IMR-90 (cell line): ENCODE measurements around the gene IFT25. TPM values are rescaled to one million over a fixed set of nuclear protein-coding genes. Genes with fewer than 3 reads are reported as not detected.

Source experiments
- ATAC-seq: fragments of 200-7000 bp; cut with Tn5 transposase; 2 replicates; pipeline ENCODE4 v1.9.1; 2020; ENCODE audit warnings: low read depth, mild to moderate bottlenecking, moderate library complexity
- BruUV-seq: library from RNA; stranded (reverse); fragments of 400-500 nt; replicated peaks from 2 replicates; lab custom pipeline; 2021; lab: Mats Ljungman, UMichigan
- CTCF ChIA-PET: fragments of 300-600 bp; formaldehyde crosslinking; extraction: SDS; loops from one replicate; lab custom pipeline; 2021; ENCODE audit warnings: antibody characterized with exemption; lab: Yijun Ruan, JAX
- POLR2A ChIA-PET: fragments of 300-600 bp; sonication (Branson Sonifier 250); formaldehyde crosslinking; loops from one replicate; lab custom pipeline; 2022; ENCODE audit warnings: antibody characterized with exemption; ENCODE audit not compliant: unreplicated experiment; lab: Charles Lee
- DNase-seq: peaks from one replicate; pipeline ENCODE4 v3.0.0; 2013
- H2AFZ ChIP-seq: replicated peaks from 2 replicates; pipeline ENCODE3; 2013; ENCODE audit warnings: low read length, mild to moderate bottlenecking; ENCODE audit not compliant: poor library complexity
- H2AK5ac ChIP-seq: 2 replicates; pipeline ENCODE4 v1.6.1; 2013; ENCODE audit warnings: low read depth, low read length, inconsistent platforms
- H2AK9ac ChIP-seq: replicated peaks from 2 replicates; pipeline ENCODE3; 2013; ENCODE audit warnings: mild to moderate bottlenecking, low read depth, low read length, moderate library complexity; ENCODE audit not compliant: poor library complexity
- H2BK120ac ChIP-seq: 2 replicates; pipeline ENCODE4 v1.6.1; 2013; ENCODE audit warnings: low read depth, low read length, inconsistent platforms
- H2BK15ac ChIP-seq: 3 replicates; pipeline ENCODE4 v1.6.1; 2013; ENCODE audit warnings: low read depth, low read length, inconsistent platforms
- H2BK20ac ChIP-seq: 2 replicates; pipeline ENCODE4 v1.6.1; 2013; ENCODE audit warnings: low read depth, mild to moderate bottlenecking, inconsistent platforms, low read length, moderate library complexity
- H2BK5ac ChIP-seq: 2 replicates; pipeline ENCODE4 v1.6.1; 2013; ENCODE audit warnings: mild to moderate bottlenecking, low read depth, low read length, inconsistent platforms; ENCODE audit not compliant: poor library complexity, severe bottlenecking
- H3K14ac ChIP-seq: replicated peaks from 2 replicates; pipeline ENCODE4 v1.6.1; 2013; ENCODE audit warnings: low read depth, low read length, inconsistent platforms
- H3K18ac ChIP-seq: 2 replicates; pipeline ENCODE4 v1.6.1; 2013; ENCODE audit warnings: low read depth, low read length, control low read depth
- H3K23ac ChIP-seq: 2 replicates; pipeline ENCODE4 v1.6.1; 2013; ENCODE audit warnings: low read depth, low read length, inconsistent platforms
- H3K27ac ChIP-seq: 2 replicates; pipeline ENCODE4 v1.5.1; 2013; ENCODE audit warnings: mild to moderate bottlenecking, control low read depth, low read length; ENCODE audit not compliant: insufficient read depth
- H3K27me3 ChIP-seq: 2 replicates; pipeline ENCODE4 v1.6.1; 2013; ENCODE audit warnings: low read length; ENCODE audit not compliant: control insufficient read depth, insufficient read depth
- H3K36me3 ChIP-seq: 2 replicates; pipeline ENCODE4 v1.6.1; 2013; ENCODE audit warnings: low read length, mixed read lengths; ENCODE audit not compliant: control insufficient read depth, insufficient read depth
- H3K4ac ChIP-seq: 2 replicates; pipeline ENCODE4 v1.6.1; 2013; ENCODE audit warnings: low read depth, low read length, inconsistent platforms
- H3K4me1 ChIP-seq: 2 replicates; pipeline ENCODE4 v1.6.1; 2013; ENCODE audit warnings: low read length, mixed read lengths; ENCODE audit not compliant: control insufficient read depth, insufficient read depth
- H3K4me2 ChIP-seq: 2 replicates; pipeline ENCODE4 v1.6.1; 2013; ENCODE audit warnings: low read depth, mild to moderate bottlenecking, control low read depth, low read length, moderate library complexity
- H3K4me3 ChIP-seq: 2 replicates; pipeline ENCODE4 v1.5.1; 2013; ENCODE audit warnings: low read depth, mild to moderate bottlenecking, control low read depth, low read length, moderate library complexity; ENCODE audit not compliant: insufficient read depth
- H3K56ac ChIP-seq: 2 replicates; pipeline ENCODE4 v1.6.1; 2013; ENCODE audit warnings: low read length, inconsistent platforms; ENCODE audit not compliant: insufficient read depth; ENCODE audit errors: extremely low read depth
- H3K79me1 ChIP-seq, 2 experiments: 2 replicates each; pipeline ENCODE4 v1.6.1; 2013; ENCODE audit warnings: low read length in 2 of 2, inconsistent platforms in 1 of 2, low read depth in 1 of 2
- H3K9ac ChIP-seq: 2 replicates; pipeline ENCODE4 v1.6.1; 2013; ENCODE audit warnings: low read depth, low read length, control low read depth
- H3K9me1 ChIP-seq: 2 replicates; pipeline ENCODE4 v1.6.1; 2013; ENCODE audit warnings: low read length, inconsistent platforms; ENCODE audit not compliant: insufficient read depth
- H3K9me3 ChIP-seq: 2 replicates; pipeline ENCODE4 v1.6.1; 2013; ENCODE audit warnings: low read length; ENCODE audit not compliant: control insufficient read depth, insufficient read depth
- H4K20me1 ChIP-seq: 2 replicates; pipeline ENCODE4 v1.6.1; 2013; ENCODE audit warnings: low read length, inconsistent platforms; ENCODE audit not compliant: insufficient read depth
- H4K5ac ChIP-seq: 2 replicates; pipeline ENCODE4 v1.6.1; 2013; ENCODE audit warnings: mild to moderate bottlenecking, low read depth, low read length, control low read depth
- H4K8ac ChIP-seq, 2 experiments: 2 replicates each; pipeline ENCODE4 v1.6.1; 2013; ENCODE audit warnings: low read depth in 2 of 2, low read length in 2 of 2, control low read depth in 1 of 2, inconsistent platforms in 1 of 2
- H4K91ac ChIP-seq: 2 replicates; pipeline ENCODE4 v1.6.1; 2013; ENCODE audit warnings: low read depth, low read length, inconsistent platforms; ENCODE audit not compliant: insufficient read depth
- FOS ChIP-seq: fragments of 150-350 bp; IDR thresholded peaks from 2 replicates; pipeline ENCODE4 v1.6.1; 2016; ENCODE audit warnings: low read depth, low read length
- WGBS, 2 experiments: methylation state at CpG; one replicate each; pipeline versions ENCODE4 v1.1.5 to v1.1.7; 2013; ENCODE audit warnings: missing lambda C conversion rate in 2 of 2; ENCODE audit not compliant: insufficient read length in 1 of 2; ENCODE audit errors: extremely low coverage in 2 of 2; 5-methylcytosine and 5-hydroxymethylcytosine counted together
- dilution Hi-C: fragments of 300-500 bp; cut with HindIII; formaldehyde crosslinking; loops from one replicate; pipeline ENCODE4 v1.14.3; 2018; ENCODE audit warnings: low sequenced_read_pairs; ENCODE audit not compliant: unreplicated experiment
- in situ Hi-C: fragments of 300-500 bp; cut with MboI; formaldehyde crosslinking; loops from 3 replicates; pipeline ENCODE4 v1.14.3; 2019; ENCODE audit warnings: low sequenced_read_pairs, inconsistent platforms, mixed read lengths
- intact Hi-C: fragments of 100-400 bp; cut with micrococcal nuclease; formaldehyde crosslinking; loops from 2 replicates; pipeline ENCODE4 v1.10.0; 2022
- polyA plus RNA-seq, 3 experiments: library from polyadenylated mRNA; depleted of rRNA; stranded (reverse); fragments of >200 nt; gene quantifications; 2 replicates each; pipeline ENCODE4 v1.2.3, GENCODE V29; 2012; ENCODE audit warnings: low replicate concordance in 1 of 3
- total RNA-seq: library from RNA; depleted of rRNA; stranded (reverse); fragments of >200 nt; gene quantifications from 2 replicates; pipeline ENCODE4 v1.2.3, GENCODE V29; 2012

The IFT25 gene
- total and polyA plus RNA-seq, 2 of the 4 experiments (the other 2 are of a cell fraction): 9.1 to 38.0 TPM

- TF ChIP-seq FOS: no peak
- Histone ChIP-seq H4K5ac (no peak overlapping the region), H3K9ac (no peak overlapping the region), H4K20me1 (no peaks in the 10 kb centered on the region), H3K9me1 (peaks cover 6% of the 10 kb centered on the region; the same call in 1 of the 2 replicates), H3K4me3 (no peak overlapping the region), H2BK15ac (no peak overlapping the region), H2AK5ac (no peak overlapping the region), H3K14ac (no peak overlapping the region), H2BK120ac (no peak overlapping the region), H3K27me3 (no peaks in the 10 kb centered on the region), H3K4me2 (no peak overlapping the region), H4K91ac (no peak overlapping the region), H3K79me1 (peaks cover 16% of the 10 kb centered on the region in 2 experiments), H3K56ac (no peak overlapping the region), H3K36me3 (peaks cover 15% of the 10 kb centered on the region), H3K9me3 (peaks cover 16% of the 10 kb centered on the region), H3K4me1 (peaks cover 4% of the 10 kb centered on the region), H2AK9ac (no peak overlapping the region), H4K8ac (no peak overlapping the region), H3K27ac (no peak overlapping the region), H2AFZ (no peak overlapping the region), H3K4ac (no peak overlapping the region), H3K23ac (no peak overlapping the region), H2BK5ac (no peak overlapping the region), H2BK20ac (no peak overlapping the region), H3K18ac (no peak overlapping the region)
- ChIA-PET CTCF (no interaction called here), POLR2A (no interaction called here)
- in situ Hi-C loops: no loop called here
- intact Hi-C loops: no loop called here
- BruUV-seq: no TSS peak
- WGBS, 2 experiments: no CpG with 5 or more reads among the region's 2 CpGs
- dilution Hi-C loops: no loop called here
- DNase-seq (no peak), ATAC-seq (no peak)
Observed at GRCh38 chr1:53931523-53931922, 14.0 kb downstream of the IFT25 start.
